ENCODE data around the gene GGCX. TPM values are rescaled to one million over a fixed set of nuclear protein-coding genes. Genes with fewer than 3 reads are reported as not detected.

The GGCX gene
- total and polyA plus RNA-seq, 2 of the 13 experiments (the other 11 are each of a cell fraction or from before 2014, with no cell fraction given) = 72.5 to 103 TPM

DNA sequence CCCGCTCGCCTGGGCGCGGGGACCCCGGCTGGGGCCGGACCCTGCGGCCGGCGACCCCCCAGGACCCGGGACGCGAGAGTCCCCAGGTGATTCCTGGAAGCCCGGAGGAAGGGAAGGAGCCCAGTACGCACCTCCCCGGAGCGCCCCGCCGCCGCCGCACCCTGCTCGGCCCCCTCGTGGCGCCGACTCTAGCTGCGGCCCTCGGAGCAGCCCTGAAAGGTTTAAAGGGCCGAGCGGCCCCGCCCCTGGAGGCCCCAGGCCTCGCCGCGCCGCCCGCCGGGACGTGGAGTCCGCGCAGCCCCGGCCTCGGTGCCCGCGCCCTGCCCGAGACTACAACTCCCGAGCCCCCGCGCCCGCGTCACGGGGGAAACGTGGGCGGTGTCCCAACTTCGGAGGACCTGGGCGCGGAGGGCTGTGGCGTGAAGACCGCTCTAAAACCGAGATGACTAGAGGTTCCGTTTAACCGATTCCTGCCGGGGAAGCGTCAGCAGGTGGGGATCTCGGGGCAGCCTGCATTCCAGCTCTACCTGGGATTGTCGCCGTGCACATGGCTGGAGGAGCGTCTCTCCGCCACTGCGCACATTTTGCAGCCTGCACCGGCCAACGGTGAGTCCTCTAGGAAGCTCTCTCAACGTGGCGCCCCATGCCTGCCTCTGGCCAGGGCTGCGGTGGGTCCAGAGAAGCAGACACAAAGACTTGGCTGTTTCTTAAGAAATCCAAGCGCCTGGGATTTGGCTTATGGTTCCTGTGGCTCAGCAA lies 41.4 kb upstream of the GGCX start, which contains the start of gene TMEM150A (continued):
- TF ChIP-seq MAZ (IDR thresholded peaks at IDR 0.05; ENCODE audit: borderline replicate concordance, low read depth, low read length) = peak; percentile 81
- peak; percentile 64; the same call in 1 of the 2 replicates for TF ChIP-seq MAZ (CRISPR knock-in tag; IDR thresholded peaks at IDR 0.05; ENCODE audit: low read depth)
- no peak for TF ChIP-seq PBX2 (CRISPR knock-in tag; IDR thresholded peaks at IDR 0.05)
- TF ChIP-seq MIXL1 (CRISPR knock-in tag; IDR thresholded peaks at IDR 0.05) = no peak
- no peak; the same call in 1 of the 2 replicates for TF ChIP-seq ZNF275 (CRISPR knock-in tag; IDR thresholded peaks at IDR 0.05; ENCODE audit: borderline replicate concordance)
- TF ChIP-seq ZMAT5 (CRISPR knock-in tag; IDR thresholded peaks at IDR 0.05; ENCODE audit: borderline replicate concordance, low read depth) = no peak
- TF ChIP-seq TGIF2 (CRISPR knock-in tag; IDR thresholded peaks at IDR 0.05) = peak; percentile 18; the same call in 1 of the 2 replicates
- TF ChIP-seq ZFP41 (CRISPR knock-in tag; IDR thresholded peaks at IDR 0.05; ENCODE audit: borderline replicate concordance) = no peak
- no peak for TF ChIP-seq ZNF713 (CRISPR knock-in tag; IDR thresholded peaks at IDR 0.05)
- TF ChIP-seq ZSCAN22 (CRISPR knock-in tag; IDR thresholded peaks at IDR 0.05) = no peak
- 0 out of 2 replicates have a peak, but pooled peaks have one; percentile 42 for TF ChIP-seq ZIK1 (CRISPR knock-in tag; IDR thresholded peaks at IDR 0.05; ENCODE audit: borderline replicate concordance, low read depth)
- no peak for TF ChIP-seq NRL (CRISPR knock-in tag; IDR thresholded peaks at IDR 0.05; ENCODE audit: borderline replicate concordance)
- TF ChIP-seq, protein P1, sequence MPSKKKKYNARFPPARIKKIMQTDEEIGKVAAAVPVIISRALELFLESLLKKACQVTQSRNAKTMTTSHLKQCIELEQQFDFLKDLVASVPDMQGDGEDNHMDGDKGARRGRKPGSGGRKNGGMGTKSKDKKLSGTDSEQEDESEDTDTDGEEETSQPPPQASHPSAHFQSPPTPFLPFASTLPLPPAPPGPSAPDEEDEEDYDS (CRISPR knock-in tag; IDR thresholded peaks at IDR 0.05) = peak; percentile 95
- peak; percentile 89 for TF ChIP-seq ZNF274 (CRISPR knock-in tag; IDR thresholded peaks at IDR 0.05)
- 0 out of 2 replicates have a peak, but pooled peaks have one; percentile 9 for TF ChIP-seq CENPT (CRISPR knock-in tag; IDR thresholded peaks at IDR 0.05; ENCODE audit: low read depth)
- no peak for TF ChIP-seq ZFP36L2 (CRISPR knock-in tag; IDR thresholded peaks at IDR 0.05)
- TF ChIP-seq FOXP1 (IDR thresholded peaks at IDR 0.05) = no peak
- no peak for TF ChIP-seq FOXP1 (CRISPR knock-in tag; IDR thresholded peaks at IDR 0.05)
- TF ChIP-seq SIN3B (IDR thresholded peaks at IDR 0.05; ENCODE audit: low read length) = no peak
- TF ChIP-seq YEATS2 (CRISPR knock-in tag; IDR thresholded peaks at IDR 0.05; ENCODE audit: borderline replicate concordance) = no peak
- TF ChIP-seq ZFP90 (CRISPR knock-in tag; IDR thresholded peaks at IDR 0.05; ENCODE audit: borderline replicate concordance) = no peak
- no peak for TF ChIP-seq ZNF207 (IDR thresholded peaks at IDR 0.05; ENCODE audit: borderline replicate concordance)
- TF ChIP-seq MEF2D (CRISPR knock-in tag; IDR thresholded peaks at IDR 0.05) = peak; percentile 70; the same call in 1 of the 2 replicates
- TF ChIP-seq ZNF460 (CRISPR knock-in tag; IDR thresholded peaks at IDR 0.05; ENCODE audit: borderline replicate concordance) = no peak
- TF ChIP-seq NCOR1 (IDR thresholded peaks at IDR 0.05; ENCODE audit: borderline replicate concordance, low read length) = no peak
- peak; percentile 67 for TF ChIP-seq SKI (IDR thresholded peaks at IDR 0.05; ENCODE audit: partially characterized antibody)
- no peak for TF ChIP-seq ZNF75D (CRISPR knock-in tag; IDR thresholded peaks at IDR 0.05; ENCODE audit: borderline replicate concordance)
- no peak; the same call in 1 of the 2 replicates for TF ChIP-seq KAT7 (CRISPR knock-in tag; IDR thresholded peaks at IDR 0.05; ENCODE audit: borderline replicate concordance)

Data from HepG2 (cell line).